Jurkat, Clone E6-1 (cell line): Measurements from ENCODE around the gene PPFIBP1. TPM values are rescaled to one million over a fixed set of nuclear protein-coding genes. Genes with fewer than 3 reads are reported as not detected.

Source experiments
- DNase-seq: peaks from one replicate; pipeline ENCODE4 v3.0.0-alpha.2; 2011; ENCODE audit warnings: low read depth, low spot score
- H3K4me3 ChIP-seq: 2 replicates; pipeline ENCODE4 v1.5.1; 2011; ENCODE audit warnings: mild to moderate bottlenecking, low read length, control low read depth, moderate library complexity
- polyA plus RNA-seq: library from polyadenylated mRNA; unstranded; fragments of >200 nt; gene quantifications from one replicate; pipeline ENCODE4 v1.2.1, GENCODE V29; 2012; ENCODE audit warnings: missing spikeins; ENCODE audit not compliant: insufficient read length, insufficient read depth

Gene PPFIBP1
- polyA plus RNA-seq: 8.1 TPM

- peak; percentile 94 for DNase-seq
- H3K4me3 ChIP-seq: peak within 1 kb of the TSS; percentile 85
Measured at GRCh38 chr12:27523642-27524493, at the start of gene PPFIBP1. PPFIBP1 (plus strand) TSS chr12:27524206; CDS start chr12:27633397, 109,191 bp downstream.

DNA sequence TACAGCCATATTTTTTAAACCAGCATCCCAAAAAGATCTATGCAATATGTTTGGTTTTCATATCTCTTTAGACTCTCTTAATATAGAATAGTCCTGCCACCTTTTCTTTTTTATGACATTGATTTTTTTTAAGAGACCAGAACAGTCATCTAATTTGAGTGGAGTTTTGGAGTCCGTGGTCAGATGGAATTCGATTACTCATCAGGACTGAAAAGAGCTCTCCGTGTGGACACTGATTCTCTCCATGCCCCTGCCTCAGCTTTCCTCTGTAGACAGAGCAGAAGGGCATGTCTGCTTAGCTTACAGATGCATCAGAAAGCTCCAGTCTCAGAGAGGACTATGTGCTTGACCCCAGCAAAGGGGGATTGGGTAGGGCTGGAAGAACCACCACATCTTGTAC, 49.7 kb upstream of the PPFIBP1 start:
- DNase-seq: no peak
- H3K4me3 ChIP-seq: no peak overlapping the region

DNA sequence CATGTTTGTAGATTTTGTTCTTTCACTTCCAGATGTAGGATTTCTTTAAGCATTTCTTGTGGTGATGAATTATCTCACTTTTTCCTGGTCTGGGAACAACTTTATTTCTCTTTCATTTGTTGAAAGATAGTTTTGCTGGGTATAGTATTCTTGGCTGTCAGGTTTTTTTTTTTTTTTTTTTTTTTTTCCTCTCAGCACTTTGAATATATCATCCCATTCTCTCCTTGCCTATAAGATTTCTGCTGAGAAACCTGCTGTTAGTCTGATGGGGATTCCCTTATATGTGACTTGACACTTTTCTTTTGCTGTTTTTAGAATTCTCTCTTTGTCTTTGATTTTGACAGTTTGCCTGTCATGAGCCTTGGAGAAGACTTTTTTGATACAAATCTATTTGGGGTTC, 47.0 kb upstream of the PPFIBP1 start:
- H3K4me3 ChIP-seq: no peak overlapping the region

GRCh38 chr12:27478949-27479348, 45.1 kb upstream of the PPFIBP1 start:
- DNase-seq: no peak
- H3K4me3 ChIP-seq: no peak overlapping the region

More for the DNA sequence above, 47.0 kb upstream of the PPFIBP1 start:
- DNase-seq: no peak

GRCh38 chr12:27480016-27480415, 44.0 kb upstream of the PPFIBP1 start:
- no peak for DNase-seq
- no peak overlapping the region for H3K4me3 ChIP-seq

DNA sequence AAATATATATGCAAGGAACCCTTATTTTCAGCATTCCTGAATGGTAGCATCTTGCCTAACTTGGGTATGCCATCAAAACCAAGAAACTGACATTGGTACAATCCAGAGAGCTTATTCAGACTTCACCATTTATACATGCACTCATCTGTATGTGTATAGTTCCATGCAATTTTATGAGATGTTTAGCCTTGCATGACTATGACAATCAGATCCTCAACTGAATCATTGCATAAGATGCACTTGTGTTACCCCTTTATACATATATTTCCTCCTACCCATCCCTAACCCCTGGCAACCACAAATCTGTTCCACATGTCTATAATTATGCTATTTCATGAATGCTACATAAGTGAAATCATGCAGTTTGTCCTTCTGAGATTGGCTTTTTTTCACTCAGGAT, 37.0 kb upstream of the PPFIBP1 start:
- H3K4me3 ChIP-seq: no peak overlapping the region
- no peak for DNase-seq

GRCh38 chr12:27488479-27488878, 35.5 kb upstream of the PPFIBP1 start:
- no peak overlapping the region for H3K4me3 ChIP-seq
- no peak for DNase-seq

DNA sequence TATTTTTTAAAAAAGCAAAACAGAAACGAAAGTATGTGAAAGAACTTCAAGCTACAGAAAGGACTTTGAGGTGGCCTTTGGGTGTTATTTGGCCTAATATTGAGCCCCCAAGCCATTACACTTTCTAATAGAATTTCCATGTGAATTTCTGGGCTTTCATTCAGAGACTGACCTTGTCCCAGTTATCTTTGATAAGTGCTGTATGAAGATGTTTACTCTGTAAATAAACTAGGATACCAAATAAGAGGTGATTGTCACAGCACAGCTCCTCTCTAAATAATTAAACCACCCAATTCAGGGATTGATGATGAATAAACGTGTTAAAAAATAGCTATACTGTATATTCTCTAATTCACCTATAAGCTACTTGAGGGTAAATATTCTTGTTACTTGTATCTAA, 32.8 kb upstream of the PPFIBP1 start:
- no peak for DNase-seq

DNA sequence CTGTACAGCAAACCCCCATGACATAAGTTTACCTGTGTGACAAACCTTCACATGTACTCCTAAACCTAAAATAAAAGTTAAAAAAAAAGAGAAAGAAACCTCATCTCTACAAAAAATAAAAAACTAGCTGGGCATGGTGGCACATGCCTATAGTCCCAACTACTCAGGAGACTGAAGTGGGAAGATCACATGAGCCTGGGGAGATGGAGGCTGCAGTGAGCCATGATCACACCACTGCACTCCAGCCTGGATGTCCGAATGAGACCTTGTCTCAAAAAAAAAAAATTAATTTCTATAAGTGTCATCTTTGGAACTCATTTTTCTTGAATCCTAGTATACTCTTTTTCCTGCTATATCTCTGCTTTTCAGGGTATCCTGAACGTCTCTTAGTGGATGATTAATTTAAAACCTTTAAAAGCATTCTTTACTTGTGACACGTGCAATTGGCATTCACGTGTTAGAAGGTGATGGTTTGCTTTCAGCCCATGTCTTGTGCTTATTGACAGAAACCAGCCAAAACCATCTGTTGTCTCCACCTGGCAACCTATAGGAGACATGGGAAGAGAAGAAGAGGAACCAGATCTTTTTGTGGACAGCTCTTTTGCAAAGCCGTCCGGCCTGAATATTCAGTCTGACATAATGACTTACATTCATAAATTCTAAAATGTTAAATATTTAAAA, 30.6 kb upstream of the PPFIBP1 start:
- no peak for DNase-seq
- H3K4me3 ChIP-seq: no peak overlapping the region

More for the DNA sequence above, 32.8 kb upstream of the PPFIBP1 start:
- H3K4me3 ChIP-seq: no peak overlapping the region

DNA sequence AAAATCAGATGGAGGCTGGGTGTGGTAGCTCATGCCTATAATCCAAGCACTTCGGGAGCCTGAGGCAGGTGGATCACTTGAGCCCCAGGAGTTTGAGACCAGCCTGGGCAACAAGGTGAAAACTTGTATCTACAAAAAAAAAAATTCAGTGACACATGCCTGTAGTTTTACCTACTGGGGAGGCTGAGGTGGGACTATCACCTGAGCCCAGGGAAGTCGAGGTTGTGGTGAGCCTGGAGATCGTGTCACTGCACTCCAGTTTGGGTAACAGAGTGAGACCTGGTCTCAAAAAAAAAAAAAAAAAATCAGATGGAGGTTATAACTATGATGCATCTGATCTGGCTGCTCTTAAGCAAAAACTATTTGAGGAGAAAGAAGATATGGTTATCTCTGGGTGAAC, 26.6 kb upstream of the PPFIBP1 start:
- DNase-seq: no peak
- no peak overlapping the region for H3K4me3 ChIP-seq

DNA sequence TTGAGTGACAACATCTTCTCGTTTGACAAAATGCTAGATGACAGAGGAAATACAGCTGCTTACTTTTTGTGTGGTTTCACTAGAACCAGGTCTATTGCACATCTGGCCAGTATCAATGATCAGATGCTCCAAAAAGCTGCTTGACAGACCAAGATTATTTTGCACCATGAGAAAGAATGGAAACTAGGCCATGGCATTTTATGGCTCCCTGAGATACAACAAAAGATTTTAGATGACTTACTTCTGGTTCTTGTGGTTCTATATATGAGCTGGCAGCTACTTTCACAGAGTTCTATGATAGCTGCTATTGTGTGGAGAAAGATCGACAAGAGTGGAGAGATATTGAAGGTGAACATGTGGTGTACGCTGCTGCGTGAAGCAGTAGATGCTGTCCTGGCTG, 25.9 kb upstream of the PPFIBP1 start:
- DNase-seq: peak; percentile 78
- H3K4me3 ChIP-seq: no peak overlapping the region

GRCh38 chr12:27498761-27499160, 25.2 kb upstream of the PPFIBP1 start:
- no peak overlapping the region for H3K4me3 ChIP-seq
- peak; percentile 25 for DNase-seq

DNA sequence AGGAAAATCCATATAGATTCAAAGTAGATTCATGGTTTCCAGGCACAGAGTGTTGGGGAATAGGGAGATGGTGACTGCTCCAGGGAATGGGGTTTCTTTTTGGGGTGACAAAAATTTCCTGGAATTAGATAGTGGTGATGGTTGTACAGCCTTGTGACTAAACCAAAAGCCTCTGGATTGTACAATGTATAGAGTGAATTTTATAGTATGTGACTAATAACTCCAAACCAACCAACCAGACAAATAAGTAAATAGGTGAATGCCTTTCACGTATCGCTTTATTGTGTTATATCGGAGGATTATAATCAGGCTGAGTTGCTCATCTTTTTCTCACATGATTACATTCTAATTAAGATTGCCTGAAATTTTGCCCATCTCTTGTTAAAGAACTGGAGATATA, 24.6 kb upstream of the PPFIBP1 start:
- DNase-seq: no peak
- no peak overlapping the region for H3K4me3 ChIP-seq

DNA sequence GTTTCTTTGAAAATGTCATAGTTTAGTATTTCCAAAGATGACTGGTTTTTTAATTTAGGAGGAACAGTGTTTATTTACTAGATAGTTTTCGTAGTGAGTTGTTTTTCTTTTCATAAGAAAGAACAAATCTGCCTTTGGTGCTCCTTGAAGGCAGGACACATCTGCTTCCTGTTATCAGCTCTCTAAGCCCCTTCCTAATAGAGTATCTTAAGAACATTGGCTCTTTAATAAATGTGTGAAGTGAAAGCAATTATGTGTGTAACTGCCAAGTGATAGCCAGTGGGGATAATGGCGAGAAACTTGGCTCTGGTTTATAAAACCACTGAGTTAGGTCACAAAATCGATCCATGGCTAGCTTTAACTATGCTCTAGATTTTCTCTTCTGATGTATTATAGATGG, 23.5 kb upstream of the PPFIBP1 start:
- DNase-seq: no peak
- no peak overlapping the region for H3K4me3 ChIP-seq

DNA sequence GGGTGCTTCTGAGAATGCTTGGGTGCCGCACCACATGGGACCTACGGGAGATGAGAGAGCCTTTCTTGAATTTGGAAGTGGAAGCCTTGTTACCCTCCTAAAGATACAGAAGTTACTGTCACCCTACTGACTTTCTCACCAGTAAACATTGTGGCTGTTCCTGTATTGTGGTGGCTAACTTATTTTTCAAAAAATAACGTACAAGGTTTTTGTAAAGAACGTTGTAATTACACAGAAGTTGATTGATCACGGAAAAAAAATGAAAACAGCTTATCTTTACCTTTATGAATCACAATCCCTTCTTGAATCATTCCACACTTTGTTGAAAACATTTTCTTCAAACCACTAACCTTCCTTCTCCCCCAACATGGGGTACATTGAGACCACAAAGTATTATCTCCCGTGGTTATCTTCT, 22.0 kb upstream of the PPFIBP1 start:
- peak; percentile 40 for DNase-seq
- H3K4me3 ChIP-seq: no peak overlapping the region

DNA sequence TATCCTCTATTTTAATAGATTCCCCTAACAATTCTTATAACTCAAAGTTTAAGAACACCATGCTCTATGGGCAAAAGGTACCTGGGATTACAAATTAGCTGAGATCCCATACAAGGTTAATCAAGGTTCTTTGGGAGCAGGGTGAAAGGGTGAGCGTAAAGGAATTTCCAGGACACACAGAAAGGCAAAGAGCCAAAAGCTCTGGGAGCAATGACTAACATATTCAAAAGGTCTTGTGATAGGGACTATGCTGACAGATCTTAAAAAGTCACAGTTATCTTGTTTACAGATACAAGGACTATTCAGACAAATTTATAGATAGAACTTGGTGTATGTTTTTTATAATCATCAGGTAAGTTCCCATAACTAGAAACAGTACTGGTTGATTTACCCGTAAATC, 19.5 kb upstream of the PPFIBP1 start:
- no peak for DNase-seq
- H3K4me3 ChIP-seq: no peak overlapping the region

DNA sequence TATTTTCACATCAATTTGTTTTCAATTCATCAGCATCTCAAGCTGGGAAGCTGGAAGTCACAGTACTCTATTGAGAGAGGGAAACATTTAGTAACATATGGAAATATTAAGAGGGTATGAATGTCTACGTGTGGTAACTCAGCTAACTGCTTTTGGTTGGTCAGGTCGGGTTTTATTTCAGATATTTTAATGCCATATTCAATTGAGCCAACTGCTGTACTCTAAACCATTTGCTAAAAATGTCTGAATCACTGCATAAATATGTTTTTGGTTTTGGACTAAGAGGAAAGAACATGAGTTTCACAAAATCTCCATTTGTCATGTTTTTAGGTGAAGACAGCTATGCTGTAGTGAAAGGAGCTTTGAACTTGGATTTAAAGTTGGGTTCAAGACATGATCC, 18.9 kb upstream of the PPFIBP1 start:
- H3K4me3 ChIP-seq: no peak overlapping the region
- no peak for DNase-seq

DNA sequence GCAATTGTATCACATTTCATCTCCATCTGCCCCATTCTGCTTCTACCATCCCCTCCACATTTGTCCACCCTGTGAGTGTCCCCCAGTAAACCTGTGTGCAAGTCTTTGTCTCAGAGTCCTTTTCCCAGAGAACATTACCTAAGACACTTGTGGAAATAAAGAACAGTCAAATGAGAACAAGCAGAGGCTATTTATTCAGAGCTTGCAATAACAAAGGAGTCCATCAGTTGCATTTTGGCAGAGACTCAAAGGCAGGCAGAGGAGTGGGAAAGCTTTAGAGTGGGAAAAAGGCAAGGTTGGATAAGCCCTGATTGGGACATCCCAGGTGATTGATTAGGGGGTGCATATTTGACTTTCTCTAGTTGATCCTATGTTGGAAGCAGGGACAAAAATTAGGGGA, 18.2 kb upstream of the PPFIBP1 start:
- no peak for DNase-seq
- H3K4me3 ChIP-seq: no peak overlapping the region

DNA sequence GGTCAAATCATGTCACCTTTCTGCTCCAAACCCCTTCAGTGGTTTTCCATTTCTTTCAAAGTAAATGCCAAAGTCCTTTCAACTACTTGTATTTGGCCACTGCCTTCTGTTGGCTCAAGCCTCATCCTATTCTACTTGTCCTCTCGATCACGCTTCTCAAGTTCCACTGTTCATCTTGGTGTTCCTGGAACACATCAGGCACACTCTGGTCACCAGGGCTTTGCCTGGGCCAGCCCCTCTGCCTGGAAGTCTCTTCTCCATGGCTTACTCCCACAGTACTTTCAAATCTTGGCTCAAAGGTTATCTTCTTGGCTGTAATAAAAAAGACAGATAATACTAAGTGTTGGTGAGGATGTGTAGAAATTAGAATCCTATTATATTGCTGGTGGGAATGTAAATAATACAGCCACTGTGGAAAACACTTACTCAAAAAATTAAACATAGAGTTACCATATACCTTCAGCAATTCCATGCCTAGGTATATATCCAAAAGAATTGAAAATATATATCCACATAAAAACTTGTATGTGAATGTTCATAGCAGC, 17.3 kb upstream of the PPFIBP1 start:
- DNase-seq: no peak
- H3K4me3 ChIP-seq: no peak overlapping the region

DNA sequence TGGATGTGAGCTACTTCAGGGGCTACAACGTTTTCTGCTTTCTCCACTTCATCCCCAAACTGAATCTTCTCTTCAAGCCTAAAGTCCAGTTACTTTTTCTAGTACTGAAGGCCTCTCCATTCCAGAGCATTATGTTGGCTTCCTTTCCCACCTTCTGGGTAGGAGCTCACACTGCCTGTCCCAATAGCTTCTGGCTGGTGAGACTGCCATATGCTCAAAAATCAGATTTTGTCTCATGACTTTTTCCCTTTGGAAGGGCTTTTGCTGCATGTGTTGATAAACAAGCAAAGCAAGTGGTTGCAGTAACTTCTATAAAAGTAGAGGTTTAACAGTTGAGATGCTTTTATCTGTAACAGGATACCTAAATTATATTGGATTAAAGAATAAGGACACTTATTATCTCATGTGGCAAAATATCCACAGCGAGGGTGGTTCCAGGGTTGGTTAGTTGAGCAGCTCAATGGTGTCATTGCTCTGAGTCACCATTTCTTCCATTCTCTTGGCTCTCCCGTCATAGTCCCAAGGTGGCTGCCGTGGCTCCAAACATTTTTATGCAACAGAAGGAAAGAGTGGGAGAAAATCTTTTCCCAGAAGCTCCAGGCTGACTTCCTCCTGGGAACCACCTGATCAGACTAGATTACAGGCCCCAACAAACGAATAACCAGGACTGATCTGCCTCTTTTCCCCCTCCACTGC, 15.1 kb upstream of the PPFIBP1 start:
- H3K4me3 ChIP-seq: no peak overlapping the region
- DNase-seq: no peak
